Measurements from ENCODE around the gene NFATC1. TPM values are rescaled to one million over a fixed set of nuclear protein-coding genes. Genes with fewer than 3 reads are reported as not detected.
A peak's percentile ranks its signal among the peaks of the same experiment; 100 is the strongest.

The NFATC1 gene
- total and polyA plus RNA-seq, 2 experiments from 2014 or later, result 7.5 to 9.8 TPM

- no peaks in the 10 kb centered on the region for H3K9me2 ChIP-seq (ENCODE audit: insufficient read depth)
- H3K9ac ChIP-seq, result no peak overlapping the region
- no peak for DNase-seq
- no peaks in the 10 kb centered on the region for H3K79me2 ChIP-seq (ENCODE audit: insufficient read depth)
- no peak overlapping the region for H3K4me2 ChIP-seq (ENCODE audit: unreplicated experiment)
- H3K4me3 ChIP-seq, result no peak overlapping the region
- no peak overlapping the region for H3K27ac ChIP-seq
- in situ Hi-C loops (cut with MboI), result loop anchor here (5.0 kb wide), 1 partner anchor 260 kb away; no protein-coding TSS in a partner anchor
- H3F3A ChIP-seq (ENCODE audit: insufficient read depth), result no peaks in the 10 kb centered on the region
- H2AFZ ChIP-seq, result no peak overlapping the region
- H4K20me1 ChIP-seq (ENCODE audit: insufficient read depth), result no peaks in the 10 kb centered on the region
- peaks cover 4% of the 10 kb centered on the region; the same call in 1 of the 2 replicates for H3K36me3 ChIP-seq (ENCODE audit: low read depth)
- no peaks in the 10 kb centered on the region for H3K27me3 ChIP-seq (replicated peaks; ENCODE audit: insufficient read depth)
- WGBS, 2 experiments (ENCODE audit: low coverage in 1 of 2, low lambda C conversion rate in 2 of 2, missing lambda C conversion rate in 2 of 2), result 79% methylated on average over 16 of the region's 16 CpGs
- H3K9me3 ChIP-seq (ENCODE audit: low read depth), result no peaks in the 10 kb centered on the region
- no peak for TF ChIP-seq EZH2 (IDR thresholded peaks at IDR 0.05; ENCODE audit: insufficient read depth, poor library complexity, severe bottlenecking)
- TF ChIP-seq EZH2phosphoT487 (IDR thresholded peaks at IDR 0.05; ENCODE audit: insufficient read depth, low read depth), result no peak
- H3K4me1 ChIP-seq (ENCODE audit: insufficient read depth), result no peaks in the 10 kb centered on the region
These were observed 13.9 kb upstream of the NFATC1 start for GRCh38 chr18:79381811-79382311.

GRCh38 chr18:79382681-79383387, 12.9 kb upstream of the NFATC1 start:
- 75 to 80% methylated on average over 19 to 25 of the region's 27 CpGs for WGBS, 2 experiments (ENCODE audit: low coverage in 1 of 2, low lambda C conversion rate in 2 of 2, missing lambda C conversion rate in 2 of 2)
- Histone ChIP-seq H3K9me2 (ENCODE audit: insufficient read depth) (no peaks in the 10 kb centered on the region), H2AFZ (no peak overlapping the region), H3K4me3 (no peak overlapping the region), H3K9ac (no peak overlapping the region), H3K9me3 (ENCODE audit: low read depth) (no peaks in the 10 kb centered on the region), H3K36me3 (ENCODE audit: low read depth) (peaks cover 3% of the 10 kb centered on the region; the same call in 1 of the 2 replicates), H3K4me2 (ENCODE audit: unreplicated experiment) (no peak overlapping the region), H3K27me3 (replicated peaks; ENCODE audit: insufficient read depth) (no peaks in the 10 kb centered on the region; the same call in 1 of the 2 replicates), H3F3A (ENCODE audit: insufficient read depth) (no peaks in the 10 kb centered on the region), H4K20me1 (ENCODE audit: insufficient read depth) (no peaks in the 10 kb centered on the region), H3K27ac (no peak overlapping the region), H3K79me2 (ENCODE audit: insufficient read depth) (no peaks in the 10 kb centered on the region), H3K4me1 (ENCODE audit: insufficient read depth) (no peaks in the 10 kb centered on the region)
- in situ Hi-C loops (cut with MboI), result loop anchor here (5.0 kb wide), 1 partner anchor 259 kb away; no protein-coding TSS in a partner anchor
- DNase-seq, result no peak
- TF ChIP-seq EZH2 (IDR thresholded peaks at IDR 0.05; ENCODE audit: insufficient read depth, poor library complexity, severe bottlenecking), result no peak
- TF ChIP-seq EZH2phosphoT487 (IDR thresholded peaks at IDR 0.05; ENCODE audit: insufficient read depth, low read depth), result no peak

- H3K79me2 ChIP-seq (ENCODE audit: insufficient read depth), result no peaks in the 10 kb centered on the region
- H4K20me1 ChIP-seq (ENCODE audit: insufficient read depth), result no peaks in the 10 kb centered on the region
- H3K9me3 ChIP-seq (ENCODE audit: low read depth), result no peaks in the 10 kb centered on the region
- no peak for DNase-seq
- H3K9ac ChIP-seq, result no peak overlapping the region
- no peak overlapping the region for H3K4me2 ChIP-seq (ENCODE audit: unreplicated experiment)
- 87% methylated on average over 18 to 19 of the region's 20 CpGs for WGBS, 2 experiments (ENCODE audit: low coverage in 1 of 2, low lambda C conversion rate in 2 of 2, missing lambda C conversion rate in 2 of 2)
- H3K4me1 ChIP-seq (ENCODE audit: insufficient read depth), result no peaks in the 10 kb centered on the region
- no peak for TF ChIP-seq EZH2 (IDR thresholded peaks at IDR 0.05; ENCODE audit: insufficient read depth, poor library complexity, severe bottlenecking)
- no peaks in the 10 kb centered on the region for H3F3A ChIP-seq (ENCODE audit: insufficient read depth)
- no peaks in the 10 kb centered on the region for H3K9me2 ChIP-seq (ENCODE audit: insufficient read depth)
- no peaks in the 10 kb centered on the region for H3K36me3 ChIP-seq (ENCODE audit: low read depth)
- in situ Hi-C loops (cut with MboI), result loop anchor here (5.0 kb wide), 1 partner anchor 259 kb away; no protein-coding TSS in a partner anchor
- peaks cover 4% of the 10 kb centered on the region for H3K27me3 ChIP-seq (replicated peaks; ENCODE audit: insufficient read depth)
- H3K27ac ChIP-seq, result no peak overlapping the region
- no peak overlapping the region for H3K4me3 ChIP-seq
- no peak overlapping the region for H2AFZ ChIP-seq
These were observed 12.2 kb upstream of the NFATC1 start for GRCh38 chr18:79383388-79384056.

- in situ Hi-C loops (cut with MboI), result loop anchor here (5.0 kb wide), 1 partner anchor 258 kb away; no protein-coding TSS in a partner anchor
These were observed 11.5 kb upstream of the NFATC1 start for GRCh38 chr18:79384151-79384807.

More at GRCh38 chr18:79384151-79384807, 11.5 kb upstream of the NFATC1 start:
- 24 to 29% methylated on average over 14 to 17 of the region's 17 CpGs for WGBS, 2 experiments (ENCODE audit: low coverage in 1 of 2, low lambda C conversion rate in 2 of 2, missing lambda C conversion rate in 2 of 2)
- peak; percentile 23 for DNase-seq
- H2AFZ ChIP-seq, result no peak overlapping the region
- no peaks in the 10 kb centered on the region for H3K4me1 ChIP-seq (ENCODE audit: insufficient read depth)
- no peaks in the 10 kb centered on the region for H4K20me1 ChIP-seq (ENCODE audit: insufficient read depth)
- H3K9me3 ChIP-seq (ENCODE audit: low read depth), result no peaks in the 10 kb centered on the region
- no peak for TF ChIP-seq EZH2phosphoT487 (IDR thresholded peaks at IDR 0.05; ENCODE audit: insufficient read depth, low read depth)
- no peak for TF ChIP-seq EZH2 (IDR thresholded peaks at IDR 0.05; ENCODE audit: insufficient read depth, poor library complexity, severe bottlenecking)
- H3K9me2 ChIP-seq (ENCODE audit: insufficient read depth), result no peaks in the 10 kb centered on the region
- no peak overlapping the region for H3K4me3 ChIP-seq
- no peak overlapping the region for H3K9ac ChIP-seq
- H3F3A ChIP-seq (ENCODE audit: insufficient read depth), result no peaks in the 10 kb centered on the region
- no peaks in the 10 kb centered on the region for H3K79me2 ChIP-seq (ENCODE audit: insufficient read depth)
- H3K4me2 ChIP-seq (ENCODE audit: unreplicated experiment), result no peak overlapping the region
- H3K27ac ChIP-seq, result no peak overlapping the region
- no peaks in the 10 kb centered on the region for H3K36me3 ChIP-seq (ENCODE audit: low read depth)
- H3K27me3 ChIP-seq (replicated peaks; ENCODE audit: insufficient read depth), result peaks cover 12% of the 10 kb centered on the region
